Uterus (tissue), 2 donors: ENCODE results near the gene NRBF2.
"Not testable (repeated sequence)": the region's sequence is repeated elsewhere in the genome, so short reads cannot be mapped to it uniquely, and the experiment has no call there.

Source experiments
- POLR2A ChIP-seq, 2 donors: fragments of 450-650 bp; IDR thresholded peaks; one replicate each; pipeline ENCODE4 v1.6.1; 2016; ENCODE audit warnings: antibody characterized with exemption in 2 of 2, mild to moderate bottlenecking in 1 of 2, moderate library complexity in 1 of 2
- TF ChIP-seq, protein P1 (sequence below), 4 experiments: fragments of 200-600 bp in 2 of 4; fragments of 450-650 bp in 2 of 4; sonication (generic) in 2 of 4; IDR thresholded peaks; one replicate each; pipeline ENCODE4 v1.5.1; 2016 to 2019; ENCODE audit warnings: antibody characterized with exemption in 4 of 4, mild to moderate bottlenecking in 2 of 4, moderate library complexity in 1 of 4

DNA sequence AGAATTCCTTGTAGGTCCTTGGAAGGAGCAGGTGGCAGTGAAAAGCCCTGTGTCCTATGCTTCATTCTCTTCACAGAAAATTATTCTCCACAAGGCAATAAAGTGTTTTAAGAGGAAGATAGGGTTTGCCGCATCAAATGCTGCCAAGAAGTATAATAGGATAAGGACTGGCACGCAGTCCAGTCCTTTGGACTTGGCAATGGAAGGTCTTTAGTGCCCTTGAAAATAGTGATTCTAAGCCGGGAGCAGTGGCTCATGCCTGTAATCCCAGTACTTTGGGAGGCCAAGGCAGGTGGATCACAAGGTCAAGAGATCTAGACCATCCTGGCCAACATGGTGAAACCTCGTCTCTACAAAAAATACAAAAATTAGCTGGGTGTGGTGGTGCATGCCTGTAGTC, 29.9 kb upstream of the NRBF2 start:
- TF ChIP-seq POLR2A (IDR thresholded peaks at IDR 0.05), result not testable (repeated sequence)
- TF ChIP-seq, protein P1, sequence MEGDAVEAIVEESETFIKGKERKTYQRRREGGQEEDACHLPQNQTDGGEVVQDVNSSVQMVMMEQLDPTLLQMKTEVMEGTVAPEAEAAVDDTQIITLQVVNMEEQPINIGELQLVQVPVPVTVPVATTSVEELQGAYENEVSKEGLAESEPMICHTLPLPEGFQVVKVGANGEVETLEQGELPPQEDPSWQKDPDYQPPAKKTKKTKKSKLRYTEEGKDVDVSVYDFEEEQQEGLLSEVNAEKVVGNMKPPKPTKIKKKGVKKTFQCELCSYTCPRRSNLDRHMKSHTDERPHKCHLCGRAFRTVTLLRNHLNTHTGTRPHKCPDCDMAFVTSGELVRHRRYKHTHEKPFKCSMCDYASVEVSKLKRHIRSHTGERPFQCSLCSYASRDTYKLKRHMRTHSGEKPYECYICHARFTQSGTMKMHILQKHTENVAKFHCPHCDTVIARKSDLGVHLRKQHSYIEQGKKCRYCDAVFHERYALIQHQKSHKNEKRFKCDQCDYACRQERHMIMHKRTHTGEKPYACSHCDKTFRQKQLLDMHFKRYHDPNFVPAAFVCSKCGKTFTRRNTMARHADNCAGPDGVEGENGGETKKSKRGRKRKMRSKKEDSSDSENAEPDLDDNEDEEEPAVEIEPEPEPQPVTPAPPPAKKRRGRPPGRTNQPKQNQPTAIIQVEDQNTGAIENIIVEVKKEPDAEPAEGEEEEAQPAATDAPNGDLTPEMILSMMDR (IDR thresholded peaks at IDR 0.05), result not testable (repeated sequence)
